Measurements from ENCODE around the gene WNK2.

Gene WNK2

DNA sequence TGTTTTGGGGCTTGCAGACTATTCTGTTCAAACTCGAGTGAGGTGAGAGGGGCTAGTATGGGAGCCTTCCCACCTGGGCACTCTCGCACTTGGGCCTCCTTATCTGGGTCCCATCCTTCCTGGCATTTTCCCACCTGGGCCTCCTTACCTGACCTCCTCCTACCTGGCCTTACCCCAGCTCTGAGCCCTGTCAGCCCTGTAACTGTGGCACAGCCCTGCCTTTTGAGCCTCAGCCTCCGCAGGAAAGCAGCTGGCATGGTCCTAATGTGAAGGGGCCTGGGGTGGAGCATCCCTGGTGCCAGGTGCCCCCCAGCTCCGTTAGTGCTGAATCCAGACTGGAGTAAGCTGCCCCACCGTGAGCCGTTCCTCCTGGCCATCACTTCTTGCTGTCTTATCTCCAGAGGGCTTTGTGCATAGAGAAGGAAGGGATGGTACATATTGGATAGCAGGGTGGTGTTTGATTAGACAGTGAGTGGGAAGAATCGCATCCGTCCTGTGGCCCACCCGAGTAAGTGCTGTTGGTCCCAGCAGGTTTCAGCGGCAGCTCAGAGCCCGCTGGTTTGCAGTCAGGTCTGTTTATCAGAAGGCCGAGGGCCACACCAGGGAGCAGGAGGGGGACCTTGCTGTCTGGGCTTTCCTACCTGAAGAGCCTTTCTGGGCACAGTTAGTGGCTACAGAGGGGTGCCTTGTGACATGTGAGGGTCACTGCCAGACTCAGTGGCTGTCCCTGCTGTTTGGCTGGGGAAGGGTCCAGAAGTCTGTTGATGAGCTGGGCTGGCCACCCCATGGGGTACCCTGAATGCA lies 76.5 kb downstream of the WNK2 start:
- Mint-ChIP-seq H3K4me1 (ENCODE audit: low read depth) (no peaks in the 10 kb centered on the region), H3K27ac (no peak overlapping the region), H3K27me3 (no peaks in the 10 kb centered on the region), H3K9me3 (ENCODE audit: low read depth) (no peaks in the 10 kb centered on the region), H3K4me3 (no peak overlapping the region), H3K36me3 (no peaks in the 10 kb centered on the region)

DNA sequence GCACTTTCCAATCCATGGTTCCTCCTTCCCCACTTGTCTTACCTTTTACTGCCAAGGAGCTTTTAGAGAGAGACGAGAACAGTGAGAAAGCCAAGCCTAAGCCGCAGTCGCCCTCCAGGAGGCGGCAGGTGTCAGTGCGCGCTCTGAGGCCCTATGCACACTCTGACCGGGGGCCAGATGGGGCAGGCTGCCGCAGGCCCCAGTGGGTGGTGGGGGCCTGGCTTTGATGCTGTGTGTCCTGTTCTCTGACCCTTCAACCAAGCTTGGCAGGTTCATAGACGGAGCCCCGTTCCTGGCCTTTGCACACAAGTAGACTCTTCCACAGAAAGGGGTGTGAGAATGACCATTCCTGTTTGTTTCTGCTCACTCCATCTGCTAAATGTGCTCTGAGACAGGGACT lies 77.3 kb downstream of the WNK2 start:
- Mint-ChIP-seq H3K4me1 (ENCODE audit: low read depth) (no peaks in the 10 kb centered on the region), H3K9me3 (ENCODE audit: low read depth) (no peaks in the 10 kb centered on the region), H3K36me3 (no peaks in the 10 kb centered on the region), H3K27ac (no peak overlapping the region), H3K4me3 (no peak overlapping the region), H3K27me3 (no peaks in the 10 kb centered on the region)

DNA sequence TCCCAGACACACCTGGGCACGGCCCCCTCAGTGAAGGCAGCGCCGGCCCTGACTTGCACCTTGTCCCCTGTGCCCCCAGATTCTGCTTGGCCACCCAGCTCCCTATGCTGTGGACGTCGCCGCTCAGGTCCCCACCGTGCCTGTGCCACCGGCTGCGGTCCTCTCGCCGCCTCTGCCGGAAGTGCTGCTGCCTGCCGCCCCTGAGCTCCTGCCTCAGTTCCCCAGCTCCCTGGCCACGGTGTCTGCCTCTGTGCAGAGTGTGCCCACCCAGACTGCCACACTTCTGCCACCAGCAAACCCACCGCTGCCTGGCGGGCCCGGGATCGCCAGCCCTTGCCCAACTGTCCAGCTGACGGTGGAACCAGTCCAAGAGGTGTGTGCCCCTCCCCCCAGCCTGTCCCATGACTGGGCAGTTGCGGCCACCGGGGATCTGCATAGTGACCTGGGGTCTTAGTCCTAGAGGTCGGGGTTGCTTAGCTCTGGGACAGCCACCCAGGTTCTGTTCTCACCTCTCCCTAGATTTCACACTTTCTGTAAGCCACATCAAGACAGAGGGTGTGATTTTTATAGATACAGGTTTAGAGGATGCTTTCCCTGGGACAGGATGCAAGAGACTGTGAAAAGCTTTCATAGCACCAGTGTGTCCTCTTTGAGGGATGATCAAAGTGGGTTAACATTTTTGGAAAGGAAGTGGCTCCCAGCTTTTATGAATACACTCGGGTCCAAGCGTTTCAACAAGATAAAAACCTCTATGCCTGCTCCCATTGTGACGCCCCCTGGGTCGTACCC lies 78.0 kb downstream of the WNK2 start:
- Mint-ChIP-seq H3K27me3 (no peaks in the 10 kb centered on the region), H3K4me1 (ENCODE audit: low read depth) (no peaks in the 10 kb centered on the region), H3K27ac (no peak overlapping the region), H3K9me3 (ENCODE audit: low read depth) (no peaks in the 10 kb centered on the region), H3K36me3 (no peaks in the 10 kb centered on the region), H3K4me3 (no peak overlapping the region)

DNA sequence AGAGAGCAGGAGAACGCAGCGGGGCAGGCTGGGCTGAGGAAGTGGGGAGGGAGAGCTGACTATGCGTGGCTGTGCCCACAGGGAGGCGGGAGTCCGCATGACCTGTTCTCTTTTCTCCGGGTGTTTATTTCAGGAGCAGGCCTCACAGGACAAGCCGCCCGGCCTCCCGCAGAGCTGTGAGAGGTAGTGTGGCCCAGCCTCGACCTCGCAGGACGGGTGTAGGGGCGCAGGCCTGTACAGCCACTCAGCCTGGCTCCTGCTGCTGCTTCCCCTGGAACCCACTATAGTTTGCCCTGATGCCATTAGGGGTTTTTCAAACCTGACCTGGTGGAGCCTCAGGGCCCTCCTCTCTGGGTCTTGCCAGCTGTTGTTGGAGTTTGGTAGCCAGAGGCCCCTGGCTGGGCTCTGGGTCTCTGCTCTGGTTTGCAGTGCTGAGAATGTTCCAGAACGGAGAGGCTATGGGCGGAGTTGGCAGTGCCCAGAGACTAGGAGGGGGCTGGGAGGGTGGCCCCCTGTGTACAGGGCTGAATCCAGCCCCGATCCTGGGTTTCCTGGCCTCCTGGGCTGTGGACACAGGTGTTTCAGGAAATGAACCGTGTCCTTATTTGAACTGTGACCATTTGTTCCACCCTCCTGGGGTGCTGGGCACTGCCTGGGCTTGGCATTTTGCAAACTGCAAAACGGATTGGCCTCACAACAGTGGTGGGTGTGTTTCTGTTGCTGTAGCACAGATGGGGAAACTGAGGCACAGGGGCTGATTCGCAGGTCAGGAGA lies 78.8 kb downstream of the WNK2 start:
- H3K4me3 Mint-ChIP-seq: no peak overlapping the region
- peaks cover 1% of the 10 kb centered on the region for H3K4me1 Mint-ChIP-seq (ENCODE audit: low read depth)
- no peaks in the 10 kb centered on the region for H3K9me3 Mint-ChIP-seq (ENCODE audit: low read depth)
- no peak overlapping the region for H3K27ac Mint-ChIP-seq
- no peaks in the 10 kb centered on the region for H3K36me3 Mint-ChIP-seq
- H3K27me3 Mint-ChIP-seq: no peaks in the 10 kb centered on the region

DNA sequence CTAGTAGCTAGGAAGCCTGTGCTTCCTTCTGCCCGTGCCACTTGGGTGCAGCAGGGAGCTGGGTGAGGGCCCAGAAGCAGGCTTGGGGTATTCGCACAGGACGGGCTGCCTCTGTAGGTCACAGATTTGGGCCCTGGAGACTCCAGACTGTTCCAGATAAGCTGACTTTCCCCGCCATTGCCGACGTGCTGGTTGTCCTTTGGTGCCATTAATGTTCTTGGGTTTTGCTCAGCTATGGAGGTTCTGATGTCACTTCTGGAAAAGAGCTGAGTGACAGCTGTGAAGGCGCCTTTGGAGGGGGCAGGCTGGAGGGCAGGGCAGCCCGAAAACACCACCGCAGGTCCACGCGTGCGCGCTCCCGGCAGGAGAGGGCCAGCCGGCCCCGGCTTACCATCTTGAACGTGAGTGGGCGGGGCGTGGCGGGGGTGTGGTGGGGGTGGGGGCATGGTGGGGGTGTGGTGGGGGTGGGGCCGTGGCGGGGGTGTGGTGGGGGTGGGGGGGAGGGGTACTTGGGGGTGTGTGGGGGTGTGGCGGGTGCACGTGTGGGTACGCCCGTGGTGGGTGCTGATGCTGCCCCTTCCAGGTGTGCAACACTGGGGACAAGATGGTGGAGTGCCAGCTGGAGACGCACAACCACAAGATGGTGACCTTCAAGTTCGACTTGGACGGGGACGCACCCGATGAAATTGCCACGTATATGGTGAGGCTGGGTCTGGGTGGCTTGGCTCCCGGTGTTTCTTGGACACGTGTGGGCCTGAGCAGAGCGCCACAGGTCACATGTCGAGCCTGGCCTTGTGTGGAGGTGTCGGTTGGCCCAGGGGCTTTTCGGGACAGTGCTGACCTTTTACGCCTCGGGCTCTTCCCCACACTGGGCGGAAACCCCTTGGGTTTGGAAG lies 79.6 kb downstream of the WNK2 start:
- Mint-ChIP-seq H3K36me3 (no peaks in the 10 kb centered on the region), H3K9me3 (ENCODE audit: low read depth) (no peaks in the 10 kb centered on the region), H3K27me3 (no peaks in the 10 kb centered on the region), H3K4me3 (no peak overlapping the region), H3K27ac (no peak overlapping the region), H3K4me1 (ENCODE audit: low read depth) (peaks cover 4% of the 10 kb centered on the region)

DNA sequence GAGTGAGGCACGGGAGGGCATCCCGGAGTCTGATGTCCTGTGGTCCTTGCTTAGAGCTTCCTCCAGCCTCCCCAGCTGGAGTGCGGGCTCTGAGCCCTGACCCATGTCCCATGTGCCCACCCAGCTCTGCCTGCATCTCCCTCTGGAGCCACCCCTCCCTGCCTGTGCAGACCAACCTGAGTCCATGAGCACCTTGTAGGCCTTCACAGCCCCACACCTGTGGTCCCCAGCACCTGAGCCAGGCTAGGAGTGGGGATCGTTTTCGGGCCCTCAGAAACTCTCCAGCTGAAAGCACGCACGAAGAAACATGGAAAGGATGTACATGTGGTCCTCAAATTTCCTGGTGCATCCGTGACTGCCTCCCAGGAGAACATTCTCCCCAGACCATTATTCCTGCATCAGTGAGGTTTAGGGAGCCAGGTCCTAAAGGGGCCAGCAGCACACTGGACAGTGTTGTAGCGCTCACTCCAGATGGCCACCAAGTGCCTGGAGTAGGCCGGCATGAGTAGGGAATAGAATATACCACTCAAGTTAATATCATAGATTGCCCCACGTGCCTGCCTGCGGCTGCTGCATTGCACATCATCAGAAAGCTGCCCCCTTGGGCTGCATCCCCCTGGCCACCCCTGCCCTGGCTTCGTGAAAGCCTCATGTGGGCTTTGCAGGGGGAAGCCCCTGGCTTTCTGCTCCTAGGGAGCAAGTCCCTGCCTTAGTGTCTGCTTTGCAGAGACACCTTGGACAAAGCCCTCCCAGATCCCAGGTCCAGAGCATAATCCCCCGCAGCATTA lies 80.6 kb downstream of the WNK2 start:
- no peaks in the 10 kb centered on the region for H3K9me3 Mint-ChIP-seq (ENCODE audit: low read depth)
- H3K4me1 Mint-ChIP-seq (ENCODE audit: low read depth): peaks cover 12% of the 10 kb centered on the region
- no peaks in the 10 kb centered on the region for H3K36me3 Mint-ChIP-seq
- H3K27ac Mint-ChIP-seq: no peak overlapping the region
- no peaks in the 10 kb centered on the region for H3K27me3 Mint-ChIP-seq
- H3K4me3 Mint-ChIP-seq: no peak overlapping the region

DNA sequence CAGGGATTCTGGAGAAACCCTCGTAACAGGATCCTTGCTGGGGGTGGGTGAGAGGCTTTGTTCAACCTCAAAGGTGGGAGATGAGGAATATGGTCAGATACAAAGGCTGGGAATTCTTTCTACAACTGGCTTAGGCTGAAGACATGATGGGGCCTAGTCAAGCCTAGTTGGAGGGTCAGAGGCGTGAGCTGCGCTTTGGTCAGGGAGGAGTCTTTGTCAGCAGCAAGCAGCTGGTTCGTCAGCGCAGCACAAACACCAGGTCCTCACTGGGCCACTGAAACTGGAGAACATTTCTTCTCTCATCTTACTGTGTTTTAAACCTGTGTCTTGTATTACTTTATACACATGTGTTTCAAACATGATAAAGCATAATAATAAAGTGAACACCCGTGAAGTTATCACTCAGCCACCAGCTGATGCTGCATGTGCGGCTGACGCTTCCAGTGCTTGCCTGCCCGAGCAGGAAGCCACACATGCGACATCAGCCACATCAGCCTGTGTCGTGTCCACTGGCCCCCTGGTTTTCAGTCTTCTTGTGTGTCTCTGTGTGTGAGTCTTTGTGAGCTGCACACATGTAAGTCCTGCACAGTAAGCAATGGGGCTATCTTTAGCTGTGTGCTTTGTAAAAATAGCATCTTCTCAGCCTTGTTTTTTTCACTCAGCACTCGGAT lies 81.5 kb downstream of the WNK2 start:
- H3K4me3 Mint-ChIP-seq: no peak overlapping the region
- H3K9me3 Mint-ChIP-seq (ENCODE audit: low read depth): no peaks in the 10 kb centered on the region
- peaks cover 12% of the 10 kb centered on the region for H3K4me1 Mint-ChIP-seq (ENCODE audit: low read depth)
- H3K36me3 Mint-ChIP-seq: no peaks in the 10 kb centered on the region
- no peak overlapping the region for H3K27ac Mint-ChIP-seq
- no peaks in the 10 kb centered on the region for H3K27me3 Mint-ChIP-seq

DNA sequence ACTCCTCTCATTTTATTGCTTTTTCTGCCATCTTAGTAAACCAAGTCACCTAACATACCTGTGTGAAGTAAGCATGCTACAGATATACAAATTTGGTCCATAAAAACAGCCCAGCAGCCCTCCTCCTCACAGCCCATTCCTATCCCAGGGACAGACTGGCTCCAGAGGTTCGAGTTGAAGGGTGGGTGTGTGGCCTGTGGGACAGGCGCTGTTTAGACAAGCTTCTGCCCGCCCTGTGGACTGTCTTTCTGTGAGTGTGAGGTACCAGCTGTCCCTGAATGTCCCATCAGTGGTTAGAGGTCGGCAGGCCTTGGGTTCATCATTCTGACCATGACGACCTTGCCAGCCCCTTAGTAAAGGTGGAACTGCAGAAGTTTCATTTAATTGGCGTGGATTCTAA lies 82.0 kb downstream of the WNK2 start:
- H3K4me1 Mint-ChIP-seq (ENCODE audit: low read depth): peaks cover 12% of the 10 kb centered on the region
- H3K27ac Mint-ChIP-seq: no peak overlapping the region
- H3K27me3 Mint-ChIP-seq: peaks cover 1% of the 10 kb centered on the region
- peaks cover 3% of the 10 kb centered on the region for H3K9me3 Mint-ChIP-seq (ENCODE audit: low read depth)
- no peaks in the 10 kb centered on the region for H3K36me3 Mint-ChIP-seq
- H3K4me3 Mint-ChIP-seq: no peak overlapping the region

DNA sequence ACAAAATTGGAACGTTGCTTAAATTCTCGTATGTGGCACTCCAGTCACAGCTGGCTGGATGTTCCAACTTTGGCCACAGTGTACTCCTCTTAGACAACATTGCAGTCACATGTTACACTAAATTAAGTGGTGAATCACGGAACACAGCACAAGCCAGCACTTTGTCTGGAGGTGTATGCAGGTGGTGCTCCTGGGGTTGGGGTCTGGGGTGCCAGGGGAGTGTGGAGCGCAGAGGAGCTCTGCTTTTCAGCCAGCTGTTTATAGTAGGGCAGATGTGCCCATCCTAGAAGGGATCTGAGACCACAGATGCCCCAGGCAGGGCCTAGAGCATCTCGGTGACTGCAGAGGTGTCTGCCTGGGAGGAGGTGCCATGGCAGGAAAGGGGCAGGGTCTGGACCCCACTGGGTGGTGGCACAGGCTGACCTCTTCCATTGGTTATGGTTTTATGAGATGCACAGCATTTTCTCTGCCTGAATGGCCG lies 82.6 kb downstream of the WNK2 start:
- Mint-ChIP-seq H3K9me3 (ENCODE audit: low read depth) (peaks cover 8% of the 10 kb centered on the region), H3K4me3 (no peak overlapping the region), H3K36me3 (no peaks in the 10 kb centered on the region), H3K27me3 (peaks cover 1% of the 10 kb centered on the region), H3K4me1 (ENCODE audit: low read depth) (peaks cover 12% of the 10 kb centered on the region), H3K27ac (no peak overlapping the region)

DNA sequence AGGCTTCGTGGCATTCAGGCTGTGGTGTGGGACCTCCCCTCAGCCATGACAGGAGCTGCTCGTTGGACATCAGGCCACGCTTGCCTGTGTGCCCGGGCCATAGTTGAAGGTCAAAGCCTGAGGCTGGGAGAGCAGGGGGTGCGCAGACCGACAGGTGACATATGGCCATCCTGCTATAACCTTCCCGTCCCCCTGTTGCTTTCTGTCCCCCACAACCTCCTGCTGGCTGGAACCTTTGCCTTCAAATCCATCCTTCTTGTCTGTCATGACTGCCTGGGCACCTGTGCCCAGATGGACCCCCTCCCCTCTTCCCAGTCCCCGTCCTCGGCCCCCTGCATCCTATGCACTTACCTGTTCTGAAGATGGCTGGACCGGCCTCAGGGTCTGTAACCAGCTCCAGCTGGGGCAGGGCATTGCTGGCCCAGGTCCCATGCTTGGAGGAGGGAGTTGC lies 83.2 kb downstream of the WNK2 start:
- Mint-ChIP-seq H3K4me3 (no peak overlapping the region), H3K27me3 (peaks cover 1% of the 10 kb centered on the region), H3K9me3 (ENCODE audit: low read depth) (peaks cover 8% of the 10 kb centered on the region), H3K36me3 (peaks cover under 1% of the 10 kb centered on the region), H3K4me1 (ENCODE audit: low read depth) (peaks cover 12% of the 10 kb centered on the region), H3K27ac (no peak overlapping the region)

DNA sequence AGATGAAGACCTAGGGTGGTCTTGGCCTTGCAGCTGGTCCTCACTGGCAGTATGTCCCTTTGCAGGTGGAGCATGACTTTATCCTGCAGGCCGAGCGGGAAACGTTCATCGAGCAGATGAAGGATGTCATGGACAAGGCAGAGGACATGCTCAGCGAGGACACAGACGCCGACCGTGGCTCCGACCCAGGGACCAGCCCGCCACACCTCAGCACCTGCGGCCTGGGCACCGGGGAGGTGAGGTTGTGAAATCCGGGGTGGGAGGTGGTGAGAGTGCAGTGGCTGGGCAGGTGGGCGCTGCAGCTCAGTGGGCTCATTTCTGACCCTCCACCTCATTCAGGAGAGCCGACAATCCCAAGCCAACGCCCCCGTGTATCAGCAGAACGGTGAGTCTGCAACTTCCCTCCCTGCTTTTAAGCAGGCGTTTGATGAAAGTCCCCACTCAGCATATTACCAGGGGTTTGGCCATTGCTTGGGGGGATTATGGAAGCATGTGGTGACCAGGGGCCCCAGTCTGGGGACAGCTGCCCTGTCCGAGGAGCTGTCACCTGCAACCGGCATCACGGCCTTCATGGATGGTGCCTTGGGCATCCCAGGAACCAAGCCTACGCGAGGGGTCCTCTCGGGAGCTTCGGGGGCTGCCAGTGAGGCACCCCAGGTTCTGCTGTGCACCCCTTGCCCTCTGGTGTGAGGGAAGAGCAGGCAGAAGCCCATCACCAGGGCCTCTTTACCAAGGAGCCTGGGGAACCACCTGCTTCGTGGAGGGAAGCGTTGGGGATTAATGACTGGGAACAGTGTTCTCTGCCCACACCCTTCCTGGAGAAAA lies 84.0 kb downstream of the WNK2 start:
- Mint-ChIP-seq H3K27ac (no peak overlapping the region), H3K27me3 (peaks cover 1% of the 10 kb centered on the region), H3K36me3 (peaks cover 2% of the 10 kb centered on the region), H3K4me1 (ENCODE audit: low read depth) (peaks cover 12% of the 10 kb centered on the region), H3K4me3 (no peak overlapping the region), H3K9me3 (ENCODE audit: low read depth) (peaks cover 8% of the 10 kb centered on the region)

DNA sequence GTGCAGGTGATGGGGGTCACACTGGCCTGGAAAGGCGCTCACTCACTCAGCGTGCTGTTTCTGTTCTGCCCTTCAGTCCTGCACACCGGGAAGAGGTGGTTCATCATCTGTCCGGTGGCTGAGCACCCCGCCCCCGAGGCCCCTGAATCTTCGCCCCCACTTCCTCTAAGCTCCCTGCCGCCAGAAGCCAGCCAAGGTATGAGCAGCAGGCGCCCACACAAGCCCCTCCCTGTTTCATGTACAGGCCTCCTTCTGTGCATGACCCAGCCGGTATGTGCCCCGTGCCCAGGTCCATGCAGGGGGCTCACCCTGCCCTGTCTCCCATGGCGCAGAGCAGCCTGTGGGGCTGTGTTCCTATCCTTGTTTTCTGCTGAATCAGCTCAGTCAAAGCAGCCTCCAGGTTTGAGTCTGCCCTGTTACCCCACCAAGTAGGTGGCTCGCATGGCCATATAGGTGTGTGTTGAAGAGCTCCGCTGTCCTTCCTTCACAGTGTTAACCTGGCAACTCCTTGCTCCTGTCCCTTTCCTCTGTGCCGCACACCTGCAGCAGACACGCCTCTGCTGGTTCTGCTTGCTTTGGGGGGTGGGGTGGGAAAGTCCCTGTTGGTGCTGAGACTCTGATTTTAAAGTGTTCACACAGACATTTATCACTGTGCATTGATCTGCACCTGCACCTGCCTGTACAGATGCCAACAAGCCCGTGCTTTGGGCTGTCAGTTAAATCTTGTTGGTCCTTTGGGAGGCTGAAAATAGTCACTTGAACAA lies 84.8 kb downstream of the WNK2 start:
- H3K4me3 Mint-ChIP-seq: peak overlapping the region; percentile 60
- H3K9me3 Mint-ChIP-seq (ENCODE audit: low read depth): peaks cover 8% of the 10 kb centered on the region
- H3K4me1 Mint-ChIP-seq (ENCODE audit: low read depth): peaks cover 12% of the 10 kb centered on the region
- no peak overlapping the region for H3K27ac Mint-ChIP-seq
- peaks cover 1% of the 10 kb centered on the region for H3K27me3 Mint-ChIP-seq
- peaks cover 2% of the 10 kb centered on the region for H3K36me3 Mint-ChIP-seq

All from activated naive CD8-positive, alpha-beta T cell (primary cell).